ENCODE results near the gene LSAMP. TPM values are rescaled to one million over a fixed set of nuclear protein-coding genes. Genes with fewer than 3 reads are reported as not detected.

The LSAMP gene
- total RNA-seq, 1 donor from 2014 or later: 18.0 TPM

- Mint-ChIP-seq H3K4me1 (peaks cover 15% of the 10 kb centered on the region), H3K27ac (no peak overlapping the region), H3K36me3 (no peaks in the 10 kb centered on the region), H3K4me3 (no peak overlapping the region), H3K27me3 (ENCODE audit: insufficient read depth, low read depth) (no peaks in the 10 kb centered on the region), H3K9me3 (no peaks in the 10 kb centered on the region)
- no peaks in the 10 kb centered on the region for H3K36me3 ChIP-seq
- H3K9me3 ChIP-seq (ENCODE audit: low read depth): no peaks in the 10 kb centered on the region
- H4K20me1 ChIP-seq (ENCODE audit: low read depth): no peaks in the 10 kb centered on the region
- no peak for DNase-seq (ENCODE audit: low spot score)
- no peaks in the 10 kb centered on the region for H3K27me3 ChIP-seq
- H3K27ac ChIP-seq: no peak overlapping the region
- H3F3A ChIP-seq (ENCODE audit: low read depth): peaks cover 14% of the 10 kb centered on the region
- no peaks in the 10 kb centered on the region for H3K79me2 ChIP-seq (ENCODE audit: low read depth)
- TF ChIP-seq EZH2phosphoT487 (IDR thresholded peaks at IDR 0.05): no peak
- no peak for TF ChIP-seq EZH2 (IDR thresholded peaks at IDR 0.05)
- TF ChIP-seq, protein P1, sequence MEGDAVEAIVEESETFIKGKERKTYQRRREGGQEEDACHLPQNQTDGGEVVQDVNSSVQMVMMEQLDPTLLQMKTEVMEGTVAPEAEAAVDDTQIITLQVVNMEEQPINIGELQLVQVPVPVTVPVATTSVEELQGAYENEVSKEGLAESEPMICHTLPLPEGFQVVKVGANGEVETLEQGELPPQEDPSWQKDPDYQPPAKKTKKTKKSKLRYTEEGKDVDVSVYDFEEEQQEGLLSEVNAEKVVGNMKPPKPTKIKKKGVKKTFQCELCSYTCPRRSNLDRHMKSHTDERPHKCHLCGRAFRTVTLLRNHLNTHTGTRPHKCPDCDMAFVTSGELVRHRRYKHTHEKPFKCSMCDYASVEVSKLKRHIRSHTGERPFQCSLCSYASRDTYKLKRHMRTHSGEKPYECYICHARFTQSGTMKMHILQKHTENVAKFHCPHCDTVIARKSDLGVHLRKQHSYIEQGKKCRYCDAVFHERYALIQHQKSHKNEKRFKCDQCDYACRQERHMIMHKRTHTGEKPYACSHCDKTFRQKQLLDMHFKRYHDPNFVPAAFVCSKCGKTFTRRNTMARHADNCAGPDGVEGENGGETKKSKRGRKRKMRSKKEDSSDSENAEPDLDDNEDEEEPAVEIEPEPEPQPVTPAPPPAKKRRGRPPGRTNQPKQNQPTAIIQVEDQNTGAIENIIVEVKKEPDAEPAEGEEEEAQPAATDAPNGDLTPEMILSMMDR (IDR thresholded peaks at IDR 0.05): no peak
- no peak overlapping the region for H3K4me3 ChIP-seq
- peaks cover 25% of the 10 kb centered on the region for H3K4me1 ChIP-seq
- no peak overlapping the region for H2AFZ ChIP-seq (replicated peaks)
- H3K9ac ChIP-seq: no peak overlapping the region
- H3K4me2 ChIP-seq: no peak overlapping the region
These were observed 102.8 kb downstream of the LSAMP start for GRCh38 chr3:116342499-116342898.

DNA sequence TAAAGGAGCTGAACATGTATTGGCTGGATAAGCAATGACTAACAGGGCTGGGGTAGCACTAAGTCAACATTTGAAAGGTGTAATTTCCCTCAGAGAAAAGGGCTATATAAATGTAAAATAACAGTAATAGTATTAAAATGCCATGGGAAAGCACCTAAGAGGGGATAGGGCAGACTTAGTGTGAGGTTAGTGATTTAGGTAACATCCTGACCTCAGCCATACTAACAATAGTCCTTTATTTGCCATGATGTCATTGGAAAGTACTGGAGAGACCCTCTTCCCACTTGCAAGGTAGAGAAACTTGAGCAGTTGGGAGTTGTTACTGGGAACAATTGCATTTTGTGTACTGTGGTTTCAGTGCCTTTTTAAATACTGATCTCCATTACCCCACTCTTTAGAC is 103.4 kb downstream of the LSAMP start:
- Mint-ChIP-seq H3K9me3 (no peaks in the 10 kb centered on the region), H3K36me3 (no peaks in the 10 kb centered on the region), H3K27me3 (ENCODE audit: insufficient read depth, low read depth) (no peaks in the 10 kb centered on the region), H3K4me1 (peaks cover 15% of the 10 kb centered on the region), H3K4me3 (no peak overlapping the region), H3K27ac (no peak overlapping the region)
- no peak overlapping the region for H3K4me3 ChIP-seq
- no peaks in the 10 kb centered on the region for H3K9me3 ChIP-seq (ENCODE audit: low read depth)
- peaks cover 25% of the 10 kb centered on the region for H3K4me1 ChIP-seq
- H4K20me1 ChIP-seq (ENCODE audit: low read depth): no peaks in the 10 kb centered on the region
- no peak overlapping the region for H3K4me2 ChIP-seq
- DNase-seq (ENCODE audit: low spot score): no peak
- H3K27me3 ChIP-seq: no peaks in the 10 kb centered on the region
- H2AFZ ChIP-seq (replicated peaks): no peak overlapping the region
- H3K9ac ChIP-seq: no peak overlapping the region
- TF ChIP-seq EZH2phosphoT487 (IDR thresholded peaks at IDR 0.05): no peak
- TF ChIP-seq, protein P1 (IDR thresholded peaks at IDR 0.05): no peak
- H3F3A ChIP-seq (ENCODE audit: low read depth): peaks cover 14% of the 10 kb centered on the region
- no peak overlapping the region for H3K27ac ChIP-seq
- H3K36me3 ChIP-seq: no peaks in the 10 kb centered on the region
- H3K79me2 ChIP-seq (ENCODE audit: low read depth): no peaks in the 10 kb centered on the region

- Mint-ChIP-seq H3K4me1 (peaks cover 15% of the 10 kb centered on the region), H3K36me3 (no peaks in the 10 kb centered on the region), H3K27me3 (ENCODE audit: insufficient read depth, low read depth) (no peaks in the 10 kb centered on the region), H3K4me3 (no peak overlapping the region), H3K9me3 (no peaks in the 10 kb centered on the region), H3K27ac (no peak overlapping the region)
- Histone ChIP-seq H2AFZ (replicated peaks) (no peak overlapping the region), H3K27ac (no peak overlapping the region), H3K4me3 (no peak overlapping the region), H4K20me1 (ENCODE audit: low read depth) (no peaks in the 10 kb centered on the region), H3K36me3 (no peaks in the 10 kb centered on the region), H3K27me3 (no peaks in the 10 kb centered on the region), H3K9me3 (ENCODE audit: low read depth) (no peaks in the 10 kb centered on the region), H3K4me1 (peaks cover 25% of the 10 kb centered on the region), H3F3A (ENCODE audit: low read depth) (peaks cover 14% of the 10 kb centered on the region), H3K79me2 (ENCODE audit: low read depth) (no peaks in the 10 kb centered on the region), H3K9ac (no peak overlapping the region), H3K4me2 (no peak overlapping the region)
- TF ChIP-seq, protein P1 (IDR thresholded peaks at IDR 0.05): no peak
- TF ChIP-seq EZH2 (IDR thresholded peaks at IDR 0.05) (no peak), EZH2phosphoT487 (IDR thresholded peaks at IDR 0.05) (no peak)
- no peak for DNase-seq (ENCODE audit: low spot score)
These were observed 103.9 kb downstream of the LSAMP start for GRCh38 chr3:116341381-116341780.

Measured in neural progenitor cell (in vitro differentiated cells).